Ovary (tissue), 9 donors: ENCODE measurements around the gene TFF2. TPM values are rescaled to one million over a fixed set of nuclear protein-coding genes. Genes with fewer than 3 reads are reported as not detected.

Source experiments
- DNase-seq, 5 donors: peaks; one replicate each; pipeline ENCODE4 v3.0.0-alpha.2; 2019 to 2020
- H3K27ac ChIP-seq, 2 donors: fragments of 200-600 bp; one replicate each; pipeline versions ENCODE4 v1.5.1 to v1.8.0; 2019 to 2022
- H3K27me3 ChIP-seq: fragments of 200-600 bp; one replicate; pipeline ENCODE4 v1.8.0; 2022
- H3K36me3 ChIP-seq: fragments of 200-600 bp; sonication (generic); one replicate; pipeline ENCODE4 v1.5.1; 2019
- H3K4me1 ChIP-seq: one replicate; pipeline ENCODE4 v1.8.1; 2013; ENCODE audit warnings: mild to moderate bottlenecking, moderate library complexity; ENCODE audit not compliant: insufficient read depth
- H3K4me3 ChIP-seq: fragments of 200-600 bp; sonication (generic); one replicate; pipeline ENCODE4 v1.5.1; 2017
- H3K9me3 ChIP-seq, 2 donors: fragments of 200-600 bp in 1 of 2; sonication (generic) in 1 of 2; one replicate each; pipeline versions ENCODE4 v1.5.1 to v1.8.1; 2013 to 2019; ENCODE audit warnings: mild to moderate bottlenecking in 1 of 2, moderate library complexity in 1 of 2
- CTCF ChIP-seq, 3 donors: fragments of 450-650 bp in 2 of 3; fragments of 200-600 bp in 1 of 3; IDR thresholded peaks; one replicate each; pipeline versions ENCODE4 v1.5.1 to v1.8.0; 2016 to 2022; ENCODE audit warnings: antibody characterized with exemption in 3 of 3, mild to moderate bottlenecking in 1 of 3
- EP300 ChIP-seq: sonication (generic); formaldehyde crosslinking; IDR thresholded peaks from one replicate; pipeline ENCODE4 v1.6.1; 2017; ENCODE audit warnings: antibody characterized with exemption
- POLR2A ChIP-seq: fragments of 450-650 bp; IDR thresholded peaks from one replicate; pipeline ENCODE4 v1.6.1; 2017; ENCODE audit warnings: antibody characterized with exemption, mild to moderate bottlenecking, moderate library complexity
- WGBS, 3 donors: extraction: QIAGEN DNeasy Blood & Tissue Kit in 1 of 3; methylation state at CpG; one replicate each; pipeline versions ENCODE4 v1.1.5 to v1.1.7; 2013 to 2017; 5-methylcytosine and 5-hydroxymethylcytosine counted together
- intact Hi-C, 4 donors: fragments of 100-400 bp; cut with DNase I; formaldehyde crosslinking; loops; one replicate each; pipeline versions ENCODE4 v1.11.0 to v1.15.1; 2022 to 2023
- polyA plus RNA-seq, 2 donors: library from polyadenylated mRNA; stranded (reverse); fragments of 200-250 nt in 1 of 2; fragments of 350-450 nt in 1 of 2; fragmentation: Illumina TruSeq in 1 of 2; extraction: RNeasy Lipid Tissue Mini Kit (QIAGEN cat#74804) in 1 of 2; gene quantifications; one replicate each; pipeline ENCODE4 v1.2.3, GENCODE V29; 2013 to 2014
- total RNA-seq, 7 donors: library from RNA; depleted of rRNA in 2 of 7; stranded (reverse); fragments of >200 nt in 2 of 7; fragmentation: NEBNext Ultra II Directional in 3 of 7; extraction: Animal tissue kit (Norgen Biotek cat#: 25700) in 3 of 7; gene quantifications; one replicate each; pipeline versions ENCODE4 v1.1.0 to v1.2.4, GENCODE V29; 2016 to 2023
- donor health status: DM: no; HTN: no; CAD: no; lungs with moderate emphysema.
- donor health status: DM: no; HTN: no; CAD: no.
- donor health status: Bipolar disorder and iron deficiency.
- donor health status: DM: yes; HTN: yes; CAD: no.
- donor health status: DM: no; HTN: no; CAD: no.
- donor health status: DM: yes; HTN: yes; CAD: no.

The TFF2 gene
- total and polyA plus RNA-seq, 9 donors, result 0.31 to 3.7 TPM; not detected in 7

GRCh38 chr21:42378418-42378817 is 27.6 kb upstream of the TFF2 start:
- Histone ChIP-seq H3K9me3 (no peaks in the 10 kb centered on the region), H3K36me3 (no peaks in the 10 kb centered on the region), H3K4me1 (no peaks in the 10 kb centered on the region), H3K27ac (no peak overlapping the region), H3K4me3 (no peak overlapping the region), H3K27me3 (no peaks in the 10 kb centered on the region)
- 69 to 71% (median 71%) methylated on average over 8 of the region's 8 CpGs for WGBS, 3 donors
- no peak for DNase-seq
- TF ChIP-seq POLR2A, result no peak
- no peak for TF ChIP-seq EP300
- TF ChIP-seq CTCF (IDR thresholded peaks at IDR 0.05), result no peak
- intact Hi-C loops, result no loop called here

- intact Hi-C loops, result no loop called here
- Histone ChIP-seq H3K9me3 (no peaks in the 10 kb centered on the region), H3K27me3 (no peaks in the 10 kb centered on the region), H3K36me3 (no peaks in the 10 kb centered on the region), H3K27ac (no peak overlapping the region), H3K4me3 (no peak overlapping the region), H3K4me1 (no peaks in the 10 kb centered on the region)
- TF ChIP-seq EP300 (no peak), CTCF (IDR thresholded peaks at IDR 0.05) (no peak), POLR2A (no peak)
- no peak for DNase-seq
- WGBS, 3 donors, result 83 to 90% (median 89%) methylated on average over 5 of the region's 5 CpGs
Observed at GRCh38 chr21:42377951-42378340, 27.2 kb upstream of the TFF2 start.

DNA sequence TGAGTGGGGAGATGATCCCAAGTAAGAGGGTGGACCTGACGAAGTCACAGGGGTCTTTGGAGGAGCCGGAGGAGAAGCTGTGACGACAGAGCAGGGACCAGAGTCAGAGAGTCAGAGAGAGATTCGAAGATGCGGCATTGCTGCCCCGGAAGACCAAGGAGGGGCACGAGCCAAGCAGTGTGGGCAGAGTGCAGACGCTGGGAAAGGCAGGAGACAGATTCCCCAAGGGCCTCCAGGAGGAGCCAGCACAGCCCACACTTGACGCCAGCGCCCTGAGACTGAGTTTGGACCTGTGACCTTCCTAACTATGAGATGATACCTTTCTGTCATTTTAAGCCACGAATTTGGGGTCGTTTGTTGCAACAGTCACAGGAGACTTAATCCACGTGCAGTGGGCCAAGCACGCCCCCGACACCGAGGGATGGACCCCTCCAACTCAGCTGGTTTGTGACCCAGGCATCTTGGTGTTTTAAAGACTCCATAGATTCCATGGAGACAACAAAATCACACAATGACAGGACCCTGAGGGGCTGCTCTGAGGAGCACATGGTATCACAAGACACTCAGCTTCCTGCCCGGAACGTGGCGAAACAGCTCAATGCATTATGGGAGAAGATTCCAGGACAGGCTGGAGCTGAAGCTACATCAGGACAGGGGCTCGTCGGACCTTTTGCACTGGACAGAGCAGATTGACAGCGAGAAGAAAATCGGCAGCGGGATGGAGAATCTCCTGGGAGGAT is 26.6 kb upstream of the TFF2 start:
- 72 to 79% (median 73%) methylated on average over 24 of the region's 24 CpGs for WGBS, 3 donors
- intact Hi-C loops, result no loop called here

DNA sequence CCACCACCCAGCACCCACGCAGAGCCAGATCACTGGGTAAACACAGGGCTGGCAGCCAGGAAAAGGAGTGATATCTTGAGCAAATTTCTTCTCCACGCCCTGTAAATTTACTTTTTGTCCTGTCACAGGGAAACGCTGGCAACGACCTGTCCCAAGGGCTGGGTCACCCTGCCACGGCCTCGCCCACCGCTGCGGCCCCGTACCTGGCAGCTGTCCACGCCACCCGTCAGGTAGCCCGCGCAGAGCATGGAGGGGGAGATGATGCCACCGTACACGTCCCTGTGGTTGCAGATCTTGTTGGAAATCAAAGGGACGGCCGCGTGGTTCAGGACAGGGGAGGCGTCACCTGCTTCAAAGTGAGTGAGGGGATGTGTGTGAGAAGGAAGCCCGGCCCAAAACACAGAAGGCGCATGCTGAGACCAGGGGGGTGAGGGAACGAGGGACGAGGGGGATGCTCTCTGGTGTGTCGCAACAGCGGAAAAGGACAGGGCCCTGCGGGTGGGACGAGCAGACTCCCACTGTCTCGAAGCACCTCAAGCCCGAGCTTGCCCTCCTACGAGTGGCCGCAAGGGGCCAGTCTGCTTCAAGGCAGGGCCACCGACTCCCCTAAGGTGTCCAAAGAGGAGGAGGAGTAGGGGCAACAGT is 25.7 kb upstream of the TFF2 start:
- H3K4me3 ChIP-seq, result no peak overlapping the region
- no peaks in the 10 kb centered on the region for H3K27me3 ChIP-seq
- intact Hi-C loops, result no loop called here
- 66 to 70% (median 67%) methylated on average over 32 of the region's 32 CpGs for WGBS, 3 donors
- H3K9me3 ChIP-seq, result no peaks in the 10 kb centered on the region
- no peaks in the 10 kb centered on the region for H3K36me3 ChIP-seq
- H3K4me1 ChIP-seq, result no peaks in the 10 kb centered on the region
- TF ChIP-seq POLR2A (no peak), CTCF (IDR thresholded peaks at IDR 0.05) (no peak), EP300 (no peak)
- DNase-seq, result no peak
- H3K27ac ChIP-seq, result no peak overlapping the region

More for the DNA sequence above, 26.6 kb upstream of the TFF2 start:
- TF ChIP-seq CTCF (IDR thresholded peaks at IDR 0.05) (no peak), EP300 (no peak), POLR2A (no peak)
- no peaks in the 10 kb centered on the region for H3K9me3 ChIP-seq
- H3K4me1 ChIP-seq, result no peaks in the 10 kb centered on the region
- H3K36me3 ChIP-seq, result no peaks in the 10 kb centered on the region
- H3K27ac ChIP-seq, result no peak overlapping the region
- H3K27me3 ChIP-seq, result no peaks in the 10 kb centered on the region
- no peak overlapping the region for H3K4me3 ChIP-seq
- DNase-seq, result no peak
